CD14-positive monocyte (primary cell): ENCODE measurements around the gene DNAJC16. TPM values are rescaled to one million over a fixed set of nuclear protein-coding genes. Genes with fewer than 3 reads are reported as not detected.

Source experiments
- DNase-seq, 3 donors: peaks; one replicate each; pipeline ENCODE4 v3.0.0-alpha.2; 2011 to 2022
- H2AFZ ChIP-seq: 2 replicates; pipeline ENCODE4 v1.6.0; 2012; ENCODE audit warnings: mild to moderate bottlenecking, low read depth, low read length, inconsistent platforms; ENCODE audit not compliant: insufficient read depth, poor library complexity, severe bottlenecking
- H3K27ac ChIP-seq, 2 donors: 1 replicate in 1 of 2; 2 replicates in 1 of 2; pipeline ENCODE4 v1.5.1; 2012 to 2013; ENCODE audit warnings: low read length in 2 of 2, control low read depth in 1 of 2, inconsistent platforms in 1 of 2, low read depth in 1 of 2, mild to moderate bottlenecking in 1 of 2
- H3K27me3 ChIP-seq, 2 donors: one replicate each; pipeline versions ENCODE4 v1.6.0 to v1.6.1; 2011 to 2013; ENCODE audit warnings: low read length in 2 of 2; ENCODE audit not compliant: control insufficient read depth in 2 of 2, insufficient read depth in 2 of 2
- H3K36me3 ChIP-seq, 2 donors: replicated peaks in 1 of 2; 1 replicate in 1 of 2; 2 replicates in 1 of 2; pipeline versions ENCODE4 v1.5.1 to v1.6.1; 2012 to 2013; ENCODE audit warnings: low read length in 2 of 2, control low read depth in 1 of 2, inconsistent platforms in 1 of 2, mild to moderate bottlenecking in 1 of 2; ENCODE audit not compliant: insufficient read depth in 2 of 2, control insufficient read depth in 1 of 2
- H3K4me1 ChIP-seq, 2 donors: 1 replicate in 1 of 2; 2 replicates in 1 of 2; pipeline versions ENCODE4 v1.5.1 to v1.6.1; 2012 to 2013; ENCODE audit warnings: low read length in 2 of 2, control low read depth in 1 of 2, inconsistent platforms in 1 of 2, mild to moderate bottlenecking in 1 of 2, moderate library complexity in 1 of 2; ENCODE audit not compliant: insufficient read depth in 2 of 2, control insufficient read depth in 1 of 2
- H3K4me2 ChIP-seq: replicated peaks from 2 replicates; pipeline ENCODE3; 2012; ENCODE audit warnings: low read length, moderate library complexity, mild to moderate bottlenecking; ENCODE audit not compliant: poor library complexity, severe bottlenecking; ENCODE audit errors: extremely low read depth
- H3K4me3 ChIP-seq, 3 experiments: fragments of 200-600 bp in 1 of 3; sonication (generic) in 1 of 3; replicated peaks in 1 of 3; 1 replicate in 2 of 3; 2 replicates in 1 of 3; pipeline ENCODE4 v1.5.1; 2011 to 2013; ENCODE audit warnings: low read length in 3 of 3, mild to moderate bottlenecking in 3 of 3, control low read depth in 2 of 3, low read depth in 2 of 3, inconsistent platforms in 1 of 3, moderate library complexity in 1 of 3
- H3K79me2 ChIP-seq: 2 replicates; pipeline ENCODE4 v1.6.0; 2012; ENCODE audit warnings: mild to moderate bottlenecking, control low read depth, inconsistent platforms, low read length, moderate library complexity; ENCODE audit not compliant: insufficient read depth
- H3K9ac ChIP-seq: 2 replicates; pipeline ENCODE4 v1.6.0; 2017; ENCODE audit warnings: low read length, mild to moderate bottlenecking; ENCODE audit not compliant: insufficient read depth, poor library complexity, severe bottlenecking
- H3K9me3 ChIP-seq, 2 donors: replicated peaks in 1 of 2; 1 replicate in 1 of 2; 2 replicates in 1 of 2; pipeline versions ENCODE4 v1.5.1 to v1.6.1; 2012 to 2013; ENCODE audit warnings: low read length in 2 of 2, control low read depth in 1 of 2; ENCODE audit not compliant: control insufficient read depth in 1 of 2, insufficient read depth in 1 of 2
- H4K20me1 ChIP-seq: 2 replicates; pipeline ENCODE4 v1.6.0; 2012; ENCODE audit warnings: mild to moderate bottlenecking, low read length, control low read depth, moderate library complexity; ENCODE audit not compliant: insufficient read depth
- H3K27ac Mint-ChIP-seq, 7 donors: one replicate each; pipeline ENCODE4 v1.8.0; 2020; ENCODE audit warnings: mild to moderate bottlenecking in 7 of 7, mixed read lengths in 7 of 7, moderate library complexity in 6 of 7, inconsistent platforms in 2 of 7
- H3K27me3 Mint-ChIP-seq, 3 donors: one replicate each; pipeline ENCODE4 v1.8.0; 2021 to 2022; ENCODE audit warnings: low read depth in 3 of 3, mild to moderate bottlenecking in 3 of 3, mixed read lengths in 3 of 3, moderate library complexity in 3 of 3, inconsistent platforms in 1 of 3
- H3K36me3 Mint-ChIP-seq, 2 donors: one replicate each; pipeline ENCODE4 v1.8.0; 2020; ENCODE audit warnings: mixed read lengths in 2 of 2, inconsistent platforms in 1 of 2, mild to moderate bottlenecking in 1 of 2
- H3K4me1 Mint-ChIP-seq: one replicate; pipeline ENCODE4 v1.8.0; 2020; ENCODE audit warnings: mild to moderate bottlenecking, mixed read lengths
- H3K4me3 Mint-ChIP-seq, 2 donors: one replicate each; pipeline ENCODE4 v1.8.0; 2020; ENCODE audit warnings: mild to moderate bottlenecking in 2 of 2, mixed read lengths in 2 of 2, moderate library complexity in 1 of 2
- H3K9me3 Mint-ChIP-seq, 7 donors: one replicate each; pipeline ENCODE4 v1.8.0; 2020 to 2022; ENCODE audit warnings: mixed read lengths in 7 of 7, mild to moderate bottlenecking in 6 of 7, moderate library complexity in 6 of 7, inconsistent platforms in 2 of 7
- WGBS: methylation state at CpG from one replicate; pipeline ENCODE4 v1.1.5; 2013; ENCODE audit warnings: missing lambda C conversion rate; ENCODE audit not compliant: insufficient coverage; 5-methylcytosine and 5-hydroxymethylcytosine counted together
- intact Hi-C, 2 donors: fragments of 100-400 bp; cut with micrococcal nuclease; formaldehyde crosslinking; loops; one replicate each; pipeline versions ENCODE4 v1.15.0 to v1.15.1; 2023
- polyA plus RNA-seq, 3 donors: library from polyadenylated mRNA; depleted of rRNA in 1 of 3; unstranded in 2 of 3; stranded (reverse) in 1 of 3; fragments of 300-500 nt in 2 of 3; fragments of >200 nt in 1 of 3; fragmentation: Illumina TruSeq in 2 of 3; gene quantifications; 1 replicate in 2 of 3; 2 replicates in 1 of 3; pipeline ENCODE4 v1.2.3, GENCODE V29; 2012 to 2021
- TF ChIP-seq, protein P1 (sequence below): fragments of 200-600 bp; IDR thresholded peaks from one replicate; pipeline ENCODE4 v1.8.0; 2022; ENCODE audit warnings: antibody characterized with exemption, mild to moderate bottlenecking

DNAJC16 gene
- polyA plus RNA-seq, 3 donors, result 5.4 to 7.8 (median 6.3) TPM

DNA sequence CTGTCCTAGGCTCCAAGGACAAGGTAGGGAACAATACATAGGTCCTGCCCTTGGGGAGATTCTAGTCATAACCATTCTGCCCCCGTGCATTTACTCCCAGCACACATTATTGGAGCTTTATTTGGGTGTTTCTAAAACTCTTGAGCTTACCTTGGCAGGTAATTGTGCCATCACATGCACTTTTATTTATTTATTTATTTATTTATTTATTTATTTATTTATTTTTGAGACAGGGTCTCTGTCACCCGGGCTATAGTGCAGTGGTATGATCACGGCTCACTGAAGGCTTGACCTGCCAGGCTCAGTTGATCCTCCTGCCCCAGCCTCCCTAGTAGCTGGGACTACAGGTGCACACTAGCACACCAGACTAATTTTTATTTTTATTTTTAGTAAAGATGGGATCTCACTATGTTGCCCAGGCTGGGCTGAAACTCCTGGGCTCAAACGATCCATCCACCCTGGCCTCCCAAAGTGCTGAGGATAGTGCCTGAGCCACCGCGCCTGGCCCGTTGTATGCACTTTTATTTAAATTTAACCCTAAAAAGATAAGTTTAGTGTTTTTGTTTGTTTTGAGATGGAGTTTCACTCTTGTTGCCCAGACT, 49.0 kb downstream of the DNAJC16 start:
- TF ChIP-seq, protein P1, sequence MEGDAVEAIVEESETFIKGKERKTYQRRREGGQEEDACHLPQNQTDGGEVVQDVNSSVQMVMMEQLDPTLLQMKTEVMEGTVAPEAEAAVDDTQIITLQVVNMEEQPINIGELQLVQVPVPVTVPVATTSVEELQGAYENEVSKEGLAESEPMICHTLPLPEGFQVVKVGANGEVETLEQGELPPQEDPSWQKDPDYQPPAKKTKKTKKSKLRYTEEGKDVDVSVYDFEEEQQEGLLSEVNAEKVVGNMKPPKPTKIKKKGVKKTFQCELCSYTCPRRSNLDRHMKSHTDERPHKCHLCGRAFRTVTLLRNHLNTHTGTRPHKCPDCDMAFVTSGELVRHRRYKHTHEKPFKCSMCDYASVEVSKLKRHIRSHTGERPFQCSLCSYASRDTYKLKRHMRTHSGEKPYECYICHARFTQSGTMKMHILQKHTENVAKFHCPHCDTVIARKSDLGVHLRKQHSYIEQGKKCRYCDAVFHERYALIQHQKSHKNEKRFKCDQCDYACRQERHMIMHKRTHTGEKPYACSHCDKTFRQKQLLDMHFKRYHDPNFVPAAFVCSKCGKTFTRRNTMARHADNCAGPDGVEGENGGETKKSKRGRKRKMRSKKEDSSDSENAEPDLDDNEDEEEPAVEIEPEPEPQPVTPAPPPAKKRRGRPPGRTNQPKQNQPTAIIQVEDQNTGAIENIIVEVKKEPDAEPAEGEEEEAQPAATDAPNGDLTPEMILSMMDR, result no peak
- no peaks in the 10 kb centered on the region for H3K4me1 ChIP-seq
- no peak overlapping the region for H3K27ac ChIP-seq
- Mint-ChIP-seq H3K9me3 (no peaks in the 10 kb centered on the region), H3K27me3 (no peaks in the 10 kb centered on the region), H3K27ac (no peak overlapping the region), H3K4me3 (no peak overlapping the region), H3K36me3 (peaks cover 16% of the 10 kb centered on the region in 2 donors), H3K4me1 (peaks cover 8% of the 10 kb centered on the region)
- H3K4me3 ChIP-seq, result no peak overlapping the region
- no peaks in the 10 kb centered on the region for H3K79me2 ChIP-seq
- DNase-seq, result no peak
- H3K9ac ChIP-seq, result no peak overlapping the region
- no CpG with 5 or more reads among the region's 7 CpGs for WGBS
- H3K4me2 ChIP-seq, result no peak overlapping the region
- no peak overlapping the region for H2AFZ ChIP-seq
- H3K27me3 ChIP-seq, result no peaks in the 10 kb centered on the region
- peaks cover 3 to 18% of the 10 kb centered on the region in 2 donors for H3K36me3 ChIP-seq
- no peaks in the 10 kb centered on the region for H3K9me3 ChIP-seq
- no peaks in the 10 kb centered on the region for H4K20me1 ChIP-seq
- intact Hi-C loops, result no loop called here

DNA sequence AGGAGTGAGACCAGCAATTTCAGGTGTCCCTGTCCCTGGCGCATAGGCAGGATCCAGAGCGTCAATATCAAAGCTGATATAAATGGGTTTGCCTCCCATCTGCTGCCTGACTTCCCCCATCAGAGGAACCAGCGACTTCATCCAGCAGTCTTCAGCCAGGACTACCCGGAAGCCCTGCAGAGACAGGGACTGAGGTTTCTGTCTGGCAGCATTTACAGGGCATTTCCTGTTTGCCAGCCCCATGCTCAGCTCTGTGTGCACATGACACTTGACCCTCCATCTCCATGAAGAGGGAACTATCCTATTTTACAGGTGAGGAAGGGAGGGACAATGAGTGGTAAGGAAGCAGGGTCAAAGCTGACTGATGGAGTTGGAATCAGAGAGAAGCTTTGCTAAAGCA, 51.0 kb downstream of the DNAJC16 start:
- Mint-ChIP-seq H3K4me3 (no peak overlapping the region), H3K4me1 (peaks cover 8% of the 10 kb centered on the region), H3K27ac (peak overlapping the region in 2 of 7 donors; percentile 20 to 38), H3K36me3 (peaks cover 5 to 6% of the 10 kb centered on the region in 2 donors), H3K27me3 (no peaks in the 10 kb centered on the region), H3K9me3 (no peaks in the 10 kb centered on the region)
- Histone ChIP-seq H3K9ac (no peak overlapping the region), H3K9me3 (no peaks in the 10 kb centered on the region), H3K79me2 (no peaks in the 10 kb centered on the region), H3K4me2 (no peak overlapping the region), H2AFZ (no peak overlapping the region), H3K36me3 (peaks cover 0 to 7% of the 10 kb centered on the region in 2 donors), H3K4me3 (no peak overlapping the region), H3K27ac (no peak overlapping the region), H3K27me3 (no peaks in the 10 kb centered on the region), H4K20me1 (no peaks in the 10 kb centered on the region), H3K4me1 (no peaks in the 10 kb centered on the region)
- DNase-seq, result no peak
- intact Hi-C loops, result no loop called here
- TF ChIP-seq, protein P1, result no peak
- WGBS, result 79% methylated on average over 4 of the region's 4 CpGs
